Esophagus squamous epithelium (tissue), 5 donors: ENCODE measurements around the gene ZNF689. TPM values are rescaled to one million over a fixed set of nuclear protein-coding genes. Genes with fewer than 3 reads are reported as not detected.

Source experiments
- DNase-seq: peaks from one replicate; lab custom pipeline; 2025; lab: John Stamatoyannopoulos, UW
- H3K27ac ChIP-seq, 4 donors: fragments of 200-600 bp; sonication (generic); one replicate each; pipeline ENCODE4 v1.5.1; 2016 to 2019; ENCODE audit warnings: mild to moderate bottlenecking in 1 of 4
- H3K27me3 ChIP-seq, 4 donors: fragments of 200-600 bp; sonication (generic); 1 replicate in 3 of 4; 2 replicates in 1 of 4; pipeline versions ENCODE4 v1.5.1 to v1.6.0; 2017 to 2021; ENCODE audit warnings: antibody characterized with exemption in 1 of 4
- H3K36me3 ChIP-seq, 3 donors: fragments of 200-600 bp; sonication (generic); one replicate each; pipeline ENCODE4 v1.5.1; 2016 to 2019
- H3K4me1 ChIP-seq, 3 donors: fragments of 200-600 bp; sonication (generic); one replicate each; pipeline ENCODE4 v1.5.1; 2017 to 2019
- H3K4me3 ChIP-seq, 4 donors: fragments of 200-600 bp; sonication (generic); 1 replicate in 3 of 4; 2 replicates in 1 of 4; pipeline ENCODE4 v1.5.1; 2016 to 2019; ENCODE audit warnings: mild to moderate bottlenecking in 2 of 4, moderate library complexity in 1 of 4
- H3K9me3 ChIP-seq, 3 donors: fragments of 200-600 bp; sonication (generic); one replicate each; pipeline ENCODE4 v1.5.1; 2016 to 2019
- POLR2A ChIP-seq, 4 donors: fragments of 450-650 bp; IDR thresholded peaks; one replicate each; pipeline ENCODE4 v1.6.1; 2017; ENCODE audit warnings: antibody characterized with exemption in 4 of 4, mild to moderate bottlenecking in 4 of 4, moderate library complexity in 3 of 4
- WGBS, 2 donors: methylation state at CpG; one replicate each; pipeline ENCODE4 v1.1.5; 2018; 5-methylcytosine and 5-hydroxymethylcytosine counted together
- intact Hi-C: fragments of 100-400 bp; cut with DNase I; formaldehyde crosslinking; loops from one replicate; pipeline ENCODE4 v1.15.0; 2022
- total RNA-seq, 4 donors: library from RNA; depleted of rRNA; stranded (reverse); fragments of >200 nt; gene quantifications; one replicate each; pipeline ENCODE4 v1.1.0, GENCODE V29; 2016
- TF ChIP-seq, protein P1 (sequence below), 6 experiments: fragments of 450-650 bp in 4 of 6; fragments of 200-600 bp in 2 of 6; sonication (generic) in 2 of 6; IDR thresholded peaks; one replicate each; pipeline ENCODE4 v1.5.1; 2016 to 2019; ENCODE audit warnings: antibody characterized with exemption in 6 of 6, mild to moderate bottlenecking in 4 of 6, moderate library complexity in 4 of 6
- donor health status: DM: yes; HTN: yes; CAD: no.

The ZNF689 gene
- total RNA-seq, 4 donors from 2014 or later: 2.0 to 6.7 (median 3.8) TPM

GRCh38 chr16:30623536-30624283 lies 13.5 kb upstream of the ZNF689 start:
- WGBS, 2 donors: 73 to 86% methylated on average over 8 to 10 of the region's 11 CpGs
- no peak for TF ChIP-seq POLR2A (IDR thresholded peaks at IDR 0.05)
- TF ChIP-seq, protein P1, sequence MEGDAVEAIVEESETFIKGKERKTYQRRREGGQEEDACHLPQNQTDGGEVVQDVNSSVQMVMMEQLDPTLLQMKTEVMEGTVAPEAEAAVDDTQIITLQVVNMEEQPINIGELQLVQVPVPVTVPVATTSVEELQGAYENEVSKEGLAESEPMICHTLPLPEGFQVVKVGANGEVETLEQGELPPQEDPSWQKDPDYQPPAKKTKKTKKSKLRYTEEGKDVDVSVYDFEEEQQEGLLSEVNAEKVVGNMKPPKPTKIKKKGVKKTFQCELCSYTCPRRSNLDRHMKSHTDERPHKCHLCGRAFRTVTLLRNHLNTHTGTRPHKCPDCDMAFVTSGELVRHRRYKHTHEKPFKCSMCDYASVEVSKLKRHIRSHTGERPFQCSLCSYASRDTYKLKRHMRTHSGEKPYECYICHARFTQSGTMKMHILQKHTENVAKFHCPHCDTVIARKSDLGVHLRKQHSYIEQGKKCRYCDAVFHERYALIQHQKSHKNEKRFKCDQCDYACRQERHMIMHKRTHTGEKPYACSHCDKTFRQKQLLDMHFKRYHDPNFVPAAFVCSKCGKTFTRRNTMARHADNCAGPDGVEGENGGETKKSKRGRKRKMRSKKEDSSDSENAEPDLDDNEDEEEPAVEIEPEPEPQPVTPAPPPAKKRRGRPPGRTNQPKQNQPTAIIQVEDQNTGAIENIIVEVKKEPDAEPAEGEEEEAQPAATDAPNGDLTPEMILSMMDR (IDR thresholded peaks at IDR 0.05): no peak
- intact Hi-C loops: no loop called here
- no peaks in the 10 kb centered on the region for H3K9me3 ChIP-seq
- H3K27me3 ChIP-seq: no peaks in the 10 kb centered on the region
- no peak for DNase-seq
- no peaks in the 10 kb centered on the region for H3K36me3 ChIP-seq
- H3K4me1 ChIP-seq: peaks cover 0 to 4% (median 0%) of the 10 kb centered on the region in 3 donors
- H3K4me3 ChIP-seq: no peak overlapping the region
- no peak overlapping the region for H3K27ac ChIP-seq

- DNase-seq: no peak
- no peaks in the 10 kb centered on the region for H3K9me3 ChIP-seq
- WGBS, 2 donors: 40 to 50% methylated on average over 8 to 9 of the region's 10 CpGs
- intact Hi-C loops: no loop called here
- no peak overlapping the region for H3K4me3 ChIP-seq
- H3K4me1 ChIP-seq: no peaks in the 10 kb centered on the region
- no peaks in the 10 kb centered on the region for H3K27me3 ChIP-seq
- TF ChIP-seq, protein P1 (IDR thresholded peaks at IDR 0.05): no peak
- no peak for TF ChIP-seq POLR2A (IDR thresholded peaks at IDR 0.05)
- H3K27ac ChIP-seq: no peak overlapping the region
- no peaks in the 10 kb centered on the region for H3K36me3 ChIP-seq
Observed at GRCh38 chr16:30622455-30623032, 12.4 kb upstream of the ZNF689 start.

GRCh38 chr16:30621765-30622164 lies 11.6 kb upstream of the ZNF689 start:
- DNase-seq: no peak
- Histone ChIP-seq H3K27ac (no peak overlapping the region), H3K36me3 (no peaks in the 10 kb centered on the region), H3K4me1 (no peaks in the 10 kb centered on the region), H3K9me3 (no peaks in the 10 kb centered on the region), H3K4me3 (no peak overlapping the region), H3K27me3 (no peaks in the 10 kb centered on the region)
- intact Hi-C loops: no loop called here
- TF ChIP-seq POLR2A (IDR thresholded peaks at IDR 0.05): no peak
- TF ChIP-seq, protein P1 (IDR thresholded peaks at IDR 0.05): no peak
- 53 to 58% methylated on average over 4 to 5 of the region's 5 CpGs for WGBS, 2 donors

DNA sequence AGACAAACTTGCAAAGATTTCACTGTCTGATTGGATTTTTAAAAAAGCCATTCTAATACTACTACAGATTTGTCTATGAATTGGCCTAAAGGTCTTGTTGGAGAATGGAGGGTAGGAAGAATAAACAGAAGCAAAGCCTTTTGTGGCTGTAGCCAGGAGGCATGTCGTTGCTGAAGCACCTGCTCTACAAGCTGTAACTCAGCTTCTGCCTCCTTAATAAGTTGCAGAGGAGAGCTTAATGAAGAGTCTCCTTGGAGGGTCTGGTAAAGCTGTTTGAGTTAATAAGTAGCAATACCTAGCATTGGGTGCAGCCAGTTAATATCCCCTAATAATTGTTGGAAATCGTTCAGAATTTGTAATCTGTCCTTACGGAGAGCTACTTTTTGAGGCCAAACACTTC lies 10.0 kb upstream of the ZNF689 start:
- no peak overlapping the region for H3K27ac ChIP-seq
- TF ChIP-seq, protein P1 (IDR thresholded peaks at IDR 0.05): no peak
- no peak for TF ChIP-seq POLR2A (IDR thresholded peaks at IDR 0.05)
- 40 to 58% methylated on average over 3 of the region's 3 CpGs for WGBS, 2 donors
- no peaks in the 10 kb centered on the region for H3K4me1 ChIP-seq
- no peaks in the 10 kb centered on the region for H3K9me3 ChIP-seq
- intact Hi-C loops: no loop called here
- no peak for DNase-seq
- H3K4me3 ChIP-seq: no peak overlapping the region
- no peaks in the 10 kb centered on the region for H3K27me3 ChIP-seq
- H3K36me3 ChIP-seq: no peaks in the 10 kb centered on the region

GRCh38 chr16:30619638-30620037 lies 9.4 kb upstream of the ZNF689 start:
- DNase-seq: no peak
- H3K27me3 ChIP-seq: no peaks in the 10 kb centered on the region
- no peaks in the 10 kb centered on the region for H3K4me1 ChIP-seq
- WGBS, 2 donors: 69 to 78% methylated on average over 5 of the region's 5 CpGs
- H3K9me3 ChIP-seq: no peaks in the 10 kb centered on the region
- no peak overlapping the region for H3K4me3 ChIP-seq
- TF ChIP-seq POLR2A (IDR thresholded peaks at IDR 0.05): no peak
- TF ChIP-seq, protein P1 (IDR thresholded peaks at IDR 0.05): no peak
- H3K36me3 ChIP-seq: no peaks in the 10 kb centered on the region
- no peak overlapping the region for H3K27ac ChIP-seq
- intact Hi-C loops: no loop called here
